Upper lobe of left lung (tissue), 6 donors: ENCODE measurements around the gene GFPT2. TPM values are rescaled to one million over a fixed set of nuclear protein-coding genes. Genes with fewer than 3 reads are reported as not detected.
A peak's percentile ranks its signal among the peaks of the same experiment; 100 is the strongest.

Source experiments
- ATAC-seq, 2 donors: fragments of 200-7000 bp; cut with Tn5 transposase; one replicate each; pipeline ENCODE4 v1.9.1; 2022; ENCODE audit warnings: mild to moderate bottlenecking in 2 of 2, moderate library complexity in 2 of 2; ENCODE audit not compliant: low FRiP score in 2 of 2
- DNase-seq, 2 donors: peaks; one replicate each; pipeline ENCODE4 v3.0.0-alpha.2; 2019 to 2020
- H3K27ac ChIP-seq, 4 donors: fragments of 200-600 bp; sonication (generic); one replicate each; pipeline ENCODE4 v1.5.1; 2016 to 2019
- H3K27me3 ChIP-seq, 4 donors: fragments of 200-600 bp; sonication (generic); one replicate each; pipeline ENCODE4 v1.5.1; 2017 to 2019
- H3K36me3 ChIP-seq, 4 donors: fragments of 200-600 bp; sonication (generic); one replicate each; pipeline ENCODE4 v1.5.1; 2016 to 2019
- H3K4me1 ChIP-seq, 4 donors: fragments of 200-600 bp; sonication (generic); one replicate each; pipeline ENCODE4 v1.5.1; 2018 to 2019
- H3K4me3 ChIP-seq, 4 donors: fragments of 200-600 bp; sonication (generic); one replicate each; pipeline ENCODE4 v1.5.1; 2017 to 2019; ENCODE audit warnings: mild to moderate bottlenecking in 2 of 4, moderate library complexity in 1 of 4
- H3K9me3 ChIP-seq, 4 donors: fragments of 200-600 bp; sonication (generic); one replicate each; pipeline ENCODE4 v1.5.1; 2018 to 2019
- EP300 ChIP-seq, 4 donors: sonication (generic); formaldehyde crosslinking; IDR thresholded peaks; one replicate each; pipeline ENCODE4 v1.5.1; 2017; ENCODE audit warnings: antibody characterized with exemption in 4 of 4, control low read depth in 2 of 4
- POLR2A ChIP-seq, 4 donors: fragments of 450-650 bp; IDR thresholded peaks; one replicate each; pipeline ENCODE4 v1.5.1; 2016 to 2017; ENCODE audit warnings: antibody characterized with exemption in 4 of 4, mild to moderate bottlenecking in 2 of 4
- POLR2AphosphoS5 ChIP-seq, 2 donors: sonication (generic); formaldehyde crosslinking; IDR thresholded peaks; one replicate each; pipeline ENCODE4 v1.5.1; 2017; ENCODE audit warnings: antibody characterized with exemption in 2 of 2
- WGBS, 2 donors: methylation state at CpG; one replicate each; pipeline ENCODE4 v1.1.5; 2017 to 2018; 5-methylcytosine and 5-hydroxymethylcytosine counted together
- total RNA-seq, 6 donors: library from RNA; depleted of rRNA in 4 of 6; stranded (reverse); fragments of >200 nt in 4 of 6; gene quantifications; one replicate each; pipeline versions ENCODE4 v1.1.0 to v1.2.1, GENCODE V29; 2016 to 2021
- TF ChIP-seq, protein P1 (sequence below), 6 experiments: fragments of 450-650 bp in 4 of 6; fragments of 200-600 bp in 2 of 6; sonication (generic) in 2 of 6; IDR thresholded peaks; one replicate each; pipeline ENCODE4 v1.5.1; 2016 to 2019; ENCODE audit warnings: antibody characterized with exemption in 6 of 6
- donor health status: DM: no; HTN: no; CAD: no; lungs with moderate emphysema.
- donor health status: DM: no; HTN: yes; CAD: no; lungs with severe emphysema.

The GFPT2 gene
- total RNA-seq, 6 donors from 2014 or later = 6.8 to 35.4 (median 18.0) TPM

DNA sequence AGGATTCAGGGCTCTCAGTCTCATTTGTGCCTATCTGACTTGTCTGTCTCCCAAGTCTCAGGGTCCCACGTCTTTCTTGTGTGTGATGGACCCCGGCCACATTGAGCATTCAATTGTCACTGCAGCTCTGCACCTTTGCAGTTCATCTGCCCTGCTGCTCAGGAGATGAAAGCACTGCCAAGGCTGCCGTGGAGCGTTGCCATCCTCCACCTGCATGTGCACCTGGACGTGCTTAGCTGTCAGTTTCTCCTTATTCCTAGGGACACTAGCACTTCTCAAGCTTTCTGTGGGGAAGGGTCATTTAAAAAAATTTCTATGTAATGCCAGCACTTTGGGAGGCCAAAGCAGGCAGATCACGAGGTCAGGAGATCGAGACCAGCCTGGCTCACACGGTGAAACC lies 22.8 kb upstream of the GFPT2 start:
- ATAC-seq = no peak
- WGBS, 2 donors = 86 to 89% methylated on average over 8 of the region's 8 CpGs
- no peak for DNase-seq
- Histone ChIP-seq H3K4me1 (no peaks in the 10 kb centered on the region), H3K36me3 (no peaks in the 10 kb centered on the region), H3K27ac (no peak overlapping the region), H3K9me3 (no peaks in the 10 kb centered on the region), H3K4me3 (no peak overlapping the region), H3K27me3 (no peaks in the 10 kb centered on the region)
- TF ChIP-seq, protein P1, sequence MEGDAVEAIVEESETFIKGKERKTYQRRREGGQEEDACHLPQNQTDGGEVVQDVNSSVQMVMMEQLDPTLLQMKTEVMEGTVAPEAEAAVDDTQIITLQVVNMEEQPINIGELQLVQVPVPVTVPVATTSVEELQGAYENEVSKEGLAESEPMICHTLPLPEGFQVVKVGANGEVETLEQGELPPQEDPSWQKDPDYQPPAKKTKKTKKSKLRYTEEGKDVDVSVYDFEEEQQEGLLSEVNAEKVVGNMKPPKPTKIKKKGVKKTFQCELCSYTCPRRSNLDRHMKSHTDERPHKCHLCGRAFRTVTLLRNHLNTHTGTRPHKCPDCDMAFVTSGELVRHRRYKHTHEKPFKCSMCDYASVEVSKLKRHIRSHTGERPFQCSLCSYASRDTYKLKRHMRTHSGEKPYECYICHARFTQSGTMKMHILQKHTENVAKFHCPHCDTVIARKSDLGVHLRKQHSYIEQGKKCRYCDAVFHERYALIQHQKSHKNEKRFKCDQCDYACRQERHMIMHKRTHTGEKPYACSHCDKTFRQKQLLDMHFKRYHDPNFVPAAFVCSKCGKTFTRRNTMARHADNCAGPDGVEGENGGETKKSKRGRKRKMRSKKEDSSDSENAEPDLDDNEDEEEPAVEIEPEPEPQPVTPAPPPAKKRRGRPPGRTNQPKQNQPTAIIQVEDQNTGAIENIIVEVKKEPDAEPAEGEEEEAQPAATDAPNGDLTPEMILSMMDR (IDR thresholded peaks at IDR 0.05) = no peak
- no peak for TF ChIP-seq POLR2A (IDR thresholded peaks at IDR 0.05)
- no peak for TF ChIP-seq POLR2AphosphoS5 (IDR thresholded peaks at IDR 0.05)
- no peak for TF ChIP-seq EP300 (IDR thresholded peaks at IDR 0.05)

GRCh38 chr5:180375291-180375690 lies 22.2 kb upstream of the GFPT2 start:
- Histone ChIP-seq H3K4me1 (no peaks in the 10 kb centered on the region), H3K27ac (no peak overlapping the region), H3K27me3 (no peaks in the 10 kb centered on the region), H3K36me3 (no peaks in the 10 kb centered on the region), H3K4me3 (no peak overlapping the region), H3K9me3 (no peaks in the 10 kb centered on the region)
- 92 to 96% methylated on average over 4 to 9 of the region's 9 CpGs for WGBS, 2 donors
- ATAC-seq (peak in 1 of 2 donors; percentile 9), DNase-seq (no peak)
- TF ChIP-seq, protein P1 (IDR thresholded peaks at IDR 0.05) = no peak
- TF ChIP-seq POLR2A (IDR thresholded peaks at IDR 0.05) (no peak), POLR2AphosphoS5 (IDR thresholded peaks at IDR 0.05) (no peak), EP300 (IDR thresholded peaks at IDR 0.05) (no peak)

DNA sequence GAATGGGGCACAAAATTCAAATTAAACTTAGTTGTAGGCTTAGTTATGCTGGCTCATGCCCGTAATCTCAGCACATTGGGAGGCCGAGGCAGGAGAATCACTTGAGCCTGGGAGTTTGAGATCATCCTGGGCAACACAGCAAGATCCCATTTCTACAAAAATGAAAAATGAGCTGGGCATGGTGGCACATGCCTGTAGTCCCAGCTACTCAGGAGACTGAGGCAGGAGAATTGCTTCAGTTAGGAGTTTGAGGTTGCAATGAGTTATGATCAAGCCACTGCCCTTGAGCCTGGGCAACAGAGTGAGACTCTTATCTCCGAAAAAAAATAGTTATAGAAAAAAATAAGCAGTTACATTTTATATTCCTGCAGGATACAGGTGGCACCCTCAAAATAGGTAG lies 20.7 kb upstream of the GFPT2 start:
- DNase-seq (no peak), ATAC-seq (no peak)
- Histone ChIP-seq H3K27ac (no peak overlapping the region), H3K36me3 (no peaks in the 10 kb centered on the region), H3K4me3 (no peak overlapping the region), H3K27me3 (no peaks in the 10 kb centered on the region), H3K9me3 (no peaks in the 10 kb centered on the region), H3K4me1 (no peaks in the 10 kb centered on the region)
- TF ChIP-seq EP300 (IDR thresholded peaks at IDR 0.05) (no peak), POLR2AphosphoS5 (IDR thresholded peaks at IDR 0.05) (no peak), POLR2A (IDR thresholded peaks at IDR 0.05) (no peak)
- TF ChIP-seq, protein P1 (IDR thresholded peaks at IDR 0.05) = no peak
- WGBS, 2 donors = 93 to 96% methylated on average over 3 of the region's 3 CpGs

- Histone ChIP-seq H3K27ac (no peak overlapping the region), H3K4me1 (no peaks in the 10 kb centered on the region), H3K27me3 (no peaks in the 10 kb centered on the region), H3K36me3 (no peaks in the 10 kb centered on the region), H3K4me3 (no peak overlapping the region), H3K9me3 (no peaks in the 10 kb centered on the region)
- WGBS, 2 donors = 90 to 92% methylated on average over 5 of the region's 5 CpGs
- no peak for DNase-seq
- no peak for ATAC-seq
- TF ChIP-seq, protein P1 (IDR thresholded peaks at IDR 0.05) = no peak
- TF ChIP-seq POLR2A (IDR thresholded peaks at IDR 0.05) = no peak
- no peak for TF ChIP-seq POLR2AphosphoS5 (IDR thresholded peaks at IDR 0.05)
- no peak for TF ChIP-seq EP300 (IDR thresholded peaks at IDR 0.05)
Observed at GRCh38 chr5:180373454-180373853, 20.3 kb upstream of the GFPT2 start.

DNA sequence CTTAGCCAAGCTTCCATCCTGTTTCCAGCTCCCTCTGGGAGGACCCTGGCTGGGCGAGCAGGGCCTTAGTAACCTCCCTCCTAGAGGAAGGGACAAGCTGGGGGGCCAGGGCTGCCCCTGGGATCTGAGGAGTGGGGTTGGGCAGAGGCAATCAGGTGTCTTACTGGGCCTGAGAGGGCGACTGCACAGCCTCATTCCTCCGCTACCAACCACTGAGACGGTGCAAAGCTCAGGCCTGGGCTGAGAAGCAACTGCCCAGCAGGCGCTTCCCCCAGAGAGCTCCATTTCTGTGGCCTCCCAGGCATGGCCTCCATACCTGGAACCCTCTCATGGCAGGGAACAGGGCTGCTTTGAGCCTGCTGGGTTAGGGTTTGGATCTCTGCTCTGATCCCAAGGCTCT lies 18.8 kb upstream of the GFPT2 start:
- no peak for DNase-seq
- ATAC-seq = no peak
- H3K4me1 ChIP-seq = no peaks in the 10 kb centered on the region
- H3K9me3 ChIP-seq = no peaks in the 10 kb centered on the region
- H3K27me3 ChIP-seq = no peaks in the 10 kb centered on the region
- H3K27ac ChIP-seq = no peak overlapping the region
- no peak for TF ChIP-seq POLR2AphosphoS5 (IDR thresholded peaks at IDR 0.05)
- no peak for TF ChIP-seq EP300 (IDR thresholded peaks at IDR 0.05)
- TF ChIP-seq, protein P1 (IDR thresholded peaks at IDR 0.05) = no peak
- TF ChIP-seq POLR2A (IDR thresholded peaks at IDR 0.05) = no peak
- H3K36me3 ChIP-seq = no peaks in the 10 kb centered on the region
- H3K4me3 ChIP-seq = no peak overlapping the region
- 94 to 100% methylated on average over 1 to 5 of the region's 5 CpGs for WGBS, 2 donors
